GM12878 (cell line): Measurements from ENCODE around the gene GCC2. TPM values are rescaled to one million over a fixed set of nuclear protein-coding genes. Genes with fewer than 3 reads are reported as not detected.

Source experiments
- ATAC-seq: fragments of 200-7000 bp; cut with Tn5 transposase; 3 replicates; pipeline ENCODE4 v1.9.1; 2020; ENCODE audit warnings: mild to moderate bottlenecking, moderate library complexity
- BruUV-seq: library from RNA; stranded (reverse); fragments of 400-500 nt; replicated peaks from 2 replicates; lab custom pipeline; 2021; lab: Mats Ljungman, UMichigan
- CTCF ChIA-PET: fragments of 300-600 bp; sonication (Branson Sonifier 250); formaldehyde crosslinking; extraction: SDS; loops from one replicate; lab custom pipeline; 2021; ENCODE audit warnings: inconsistent platforms; lab: Yijun Ruan, JAX
- POLR2A ChIA-PET: fragments of 350-600 bp; formaldehyde crosslinking; extraction: SDS; loops from one replicate; lab custom pipeline; 2021; ENCODE audit warnings: inconsistent platforms; lab: Charles Lee
- RAD21 ChIA-PET: fragments of 300-600 bp; sonication (Branson Sonifier 250); formaldehyde crosslinking; loops from one replicate; lab custom pipeline; 2023; ENCODE audit warnings: antibody characterized with exemption; ENCODE audit not compliant: unreplicated experiment; lab: Charles Lee
- SMC1A ChIA-PET: fragments of 300-600 bp; sonication (Branson Sonifier 250); formaldehyde crosslinking; loops from one replicate; lab custom pipeline; 2023; ENCODE audit not compliant: unreplicated experiment, uncharacterized antibody; lab: Charles Lee
- DNase-seq: peaks from one replicate; pipeline ENCODE4 v3.0.0-alpha.2; 2011; ENCODE audit warnings: low read depth, low spot score
- FAIRE-seq: peaks from 3 replicates; lab custom pipeline; 2011; peaks lifted over from hg19 to GRCh38; lab: Jason Lieb, UNC
- H2AFZ ChIP-seq: 2 replicates; pipeline ENCODE4 v1.6.0; 2011; ENCODE audit warnings: low read depth, low read length, control low read depth; ENCODE audit not compliant: control insufficient read depth
- H3K27ac ChIP-seq: 2 replicates; pipeline ENCODE4 v1.5.1; 2011; ENCODE audit warnings: control low read depth; ENCODE audit not compliant: control insufficient read depth, insufficient read depth
- H3K27me3 ChIP-seq, 2 experiments: replicated peaks in 1 of 2; 2 replicates each; pipeline versions ENCODE4 v1.6.0 to v1.6.1; 2011; ENCODE audit warnings: low read length in 1 of 2; ENCODE audit not compliant: control insufficient read depth in 2 of 2, insufficient read depth in 2 of 2
- H3K36me3 ChIP-seq, 2 experiments: 2 replicates each; pipeline ENCODE4 v1.5.1; 2011; ENCODE audit warnings: low read length in 1 of 2; ENCODE audit not compliant: control insufficient read depth in 2 of 2, insufficient read depth in 2 of 2
- H3K4me1 ChIP-seq: 2 replicates; pipeline ENCODE4 v1.6.1; 2011; ENCODE audit warnings: mild to moderate bottlenecking, low read length, moderate library complexity, mixed read lengths; ENCODE audit not compliant: control insufficient read depth, insufficient read depth
- H3K4me2 ChIP-seq: 2 replicates; pipeline ENCODE4 v1.6.0; 2011; ENCODE audit warnings: control low read depth; ENCODE audit not compliant: control insufficient read depth, insufficient read depth
- H3K4me3 ChIP-seq: fragments of 200-600 bp; sonication (generic); 2 replicates; pipeline ENCODE4 v1.5.1; 2016
- H3K79me2 ChIP-seq: 2 replicates; pipeline ENCODE4 v1.6.0; 2011; ENCODE audit warnings: low read length; ENCODE audit not compliant: control insufficient read depth, insufficient read depth
- H3K9ac ChIP-seq: 2 replicates; pipeline ENCODE4 v1.8.0; 2011; ENCODE audit warnings: low read length, control low read depth, mixed read lengths; ENCODE audit not compliant: control insufficient read depth, insufficient read depth
- H3K9me3 ChIP-seq: replicated peaks from 3 replicates; pipeline ENCODE4 v1.5.1; 2011; ENCODE audit warnings: mild to moderate bottlenecking, low read length; ENCODE audit not compliant: control insufficient read depth, insufficient read depth
- H4K20me1 ChIP-seq: 2 replicates; pipeline ENCODE4 v1.6.0; 2011; ENCODE audit not compliant: control insufficient read depth, insufficient read depth
- ATF7 ChIP-seq: fragments of 450-650 bp; IDR thresholded peaks from 2 replicates; pipeline ENCODE4 v1.6.1; 2016; ENCODE audit warnings: low read depth, mild to moderate bottlenecking
- BACH1 ChIP-seq: fragments of 450-650 bp; IDR thresholded peaks from 2 replicates; pipeline ENCODE4 v1.6.1; 2017; ENCODE audit warnings: mild to moderate bottlenecking, borderline replicate concordance
- CHD2 ChIP-seq: IDR thresholded peaks from 2 replicates; pipeline ENCODE4 v1.6.1; 2011; ENCODE audit warnings: low read depth, low read length, improper control_type of control experiment, borderline replicate concordance
- E2F4 ChIP-seq: IDR thresholded peaks from 2 replicates; pipeline ENCODE4 v1.6.1; 2012; ENCODE audit warnings: low read depth, low read length, improper control_type of control experiment
- HCFC1 ChIP-seq: fragments of 150-350 bp; IDR thresholded peaks from 2 replicates; pipeline ENCODE4 v1.6.1; 2014; ENCODE audit warnings: low read length
- HDAC2 ChIP-seq: fragments of 200-600 bp; sonication (generic); IDR thresholded peaks from 2 replicates; pipeline ENCODE4 v1.6.1; 2017
- IRF5 ChIP-seq: fragments of 450-650 bp; IDR thresholded peaks from 2 replicates; pipeline ENCODE4 v1.6.1; 2017; ENCODE audit warnings: borderline replicate concordance
- JUNB ChIP-seq: IDR thresholded peaks from 2 replicates; pipeline ENCODE4 v1.6.1; 2016; ENCODE audit warnings: antibody characterized with exemption, mild to moderate bottlenecking
- NFYB ChIP-seq: IDR thresholded peaks from 2 replicates; pipeline ENCODE4 v1.6.1; 2011; ENCODE audit warnings: low read depth, mild to moderate bottlenecking, low read length, improper control_type of control experiment, moderate library complexity; ENCODE audit not compliant: insufficient read depth
- POLR2AphosphoS2 ChIP-seq: IDR thresholded peaks from 2 replicates; pipeline ENCODE4 v1.6.1; 2011; ENCODE audit warnings: low read depth, mild to moderate bottlenecking, low read length, improper control_type of control experiment, moderate library complexity
- SREBF1 ChIP-seq: IDR thresholded peaks from 2 replicates; pipeline ENCODE4 v1.6.1; 2012; ENCODE audit warnings: mild to moderate bottlenecking, low read length
- STAT3 ChIP-seq: IDR thresholded peaks from 2 replicates; pipeline ENCODE4 v1.6.1; 2011; ENCODE audit warnings: low read depth, low read length, improper control_type of control experiment
- TARDBP ChIP-seq: IDR thresholded peaks from 2 replicates; pipeline ENCODE4 v1.6.1; 2016; ENCODE audit warnings: borderline replicate concordance
- ZZZ3 ChIP-seq: IDR thresholded peaks from 2 replicates; pipeline ENCODE4 v1.6.1; 2011; ENCODE audit warnings: low read depth; ENCODE audit not compliant: control insufficient read depth, insufficient read length
- WGBS: methylation state at CpG from one replicate; pipeline ENCODE4 v1.1.6; 2016; ENCODE audit warnings: low lambda C conversion rate; ENCODE audit not compliant: insufficient replicate concordance, insufficient coverage; ENCODE audit errors: missing lambda C conversion rate; 5-methylcytosine and 5-hydroxymethylcytosine counted together
- in situ Hi-C: fragments of 300-500 bp; cut with MboI; formaldehyde crosslinking; loops from 9 replicates; pipeline ENCODE4 v1.14.3; 2018; ENCODE audit warnings: mixed read lengths
- intact Hi-C: fragments of 100-400 bp; cut with micrococcal nuclease; formaldehyde crosslinking; loops from one replicate; pipeline ENCODE4 v1.14.2; 2022; ENCODE audit not compliant: unreplicated experiment
- polyA plus RNA-seq, 11 experiments: library from polyadenylated mRNA; depleted of rRNA in 4 of 11; unstranded in 6 of 11; stranded (reverse) in 5 of 11; fragments of >200 nt; fragmentation: Nextera tagmentation in 4 of 11; fragmentation: Illumina TruSeq in 1 of 11; extraction: Ambion mirVana in 4 of 11; extraction: Trizol in 1 of 11; gene quantifications; 1 replicate in 1 of 11; 2 replicates in 10 of 11; pipeline versions ENCODE4 v1.2.1 to v1.2.3, GENCODE V29; 2011 to 2016; ENCODE audit warnings: inconsistent platforms in 2 of 11, missing spikeins in 2 of 11, low read depth in 1 of 11
- total RNA-seq, 4 experiments: library from RNA; depleted of rRNA in 3 of 4; stranded (reverse); fragments of >200 nt in 3 of 4; fragmentation: Illumina TruSeq in 1 of 4; extraction: Trizol in 1 of 4; gene quantifications; 2 replicates each; pipeline versions ENCODE4 v1.2.1 to v1.2.3, GENCODE V29; 2013 to 2021
- TF ChIP-seq, protein P1 (sequence below): IDR thresholded peaks from 2 replicates; pipeline ENCODE4 v1.6.1; 2012; ENCODE audit warnings: improper control_type of control experiment, low read depth, low read length; ENCODE audit not compliant: insufficient replicate concordance
- TF ChIP-seq, protein P2 (sequence below): IDR thresholded peaks from 2 replicates; pipeline ENCODE4 v1.6.1; 2011; ENCODE audit warnings: mild to moderate bottlenecking, low read depth, low read length, moderate library complexity; ENCODE audit not compliant: insufficient replicate concordance

Gene GCC2
- total and polyA plus RNA-seq, 10 of the 15 experiments (the other 5 are each of a cell fraction or from before 2014, with no cell fraction given): 11.8 to 35.5 (median 25.4) TPM

GRCh38 chr2:108414945-108415344, 34.1 kb upstream of the GCC2 start:
- no peak overlapping the region for H3K4me3 ChIP-seq
- H3K79me2 ChIP-seq: no peaks in the 10 kb centered on the region
- ChIA-PET CTCF (no interaction called here), RAD21 (no interaction called here), POLR2A (no interaction called here), SMC1A (no interaction called here)
- DNase-seq (no peak), ATAC-seq (no peak), FAIRE-seq (no peak)
- no peak overlapping the region for H3K27ac ChIP-seq
- H2AFZ ChIP-seq: no peak overlapping the region
- H3K4me1 ChIP-seq: no peaks in the 10 kb centered on the region
- no peaks in the 10 kb centered on the region for H3K36me3 ChIP-seq
- H3K9me3 ChIP-seq: no peaks in the 10 kb centered on the region
- H3K9ac ChIP-seq: no peak overlapping the region
- in situ Hi-C loops: no loop called here
- no peak overlapping the region for H3K4me2 ChIP-seq
- WGBS: 54% methylated on average over 2 of the region's 2 CpGs
- no TSS peak for BruUV-seq
- no peak for TF ChIP-seq IRF5
- TF ChIP-seq HCFC1: no peak
- TF ChIP-seq NFYB: no peak
- TF ChIP-seq STAT3: no peak
- TF ChIP-seq BACH1: no peak
- TF ChIP-seq, protein P1, sequence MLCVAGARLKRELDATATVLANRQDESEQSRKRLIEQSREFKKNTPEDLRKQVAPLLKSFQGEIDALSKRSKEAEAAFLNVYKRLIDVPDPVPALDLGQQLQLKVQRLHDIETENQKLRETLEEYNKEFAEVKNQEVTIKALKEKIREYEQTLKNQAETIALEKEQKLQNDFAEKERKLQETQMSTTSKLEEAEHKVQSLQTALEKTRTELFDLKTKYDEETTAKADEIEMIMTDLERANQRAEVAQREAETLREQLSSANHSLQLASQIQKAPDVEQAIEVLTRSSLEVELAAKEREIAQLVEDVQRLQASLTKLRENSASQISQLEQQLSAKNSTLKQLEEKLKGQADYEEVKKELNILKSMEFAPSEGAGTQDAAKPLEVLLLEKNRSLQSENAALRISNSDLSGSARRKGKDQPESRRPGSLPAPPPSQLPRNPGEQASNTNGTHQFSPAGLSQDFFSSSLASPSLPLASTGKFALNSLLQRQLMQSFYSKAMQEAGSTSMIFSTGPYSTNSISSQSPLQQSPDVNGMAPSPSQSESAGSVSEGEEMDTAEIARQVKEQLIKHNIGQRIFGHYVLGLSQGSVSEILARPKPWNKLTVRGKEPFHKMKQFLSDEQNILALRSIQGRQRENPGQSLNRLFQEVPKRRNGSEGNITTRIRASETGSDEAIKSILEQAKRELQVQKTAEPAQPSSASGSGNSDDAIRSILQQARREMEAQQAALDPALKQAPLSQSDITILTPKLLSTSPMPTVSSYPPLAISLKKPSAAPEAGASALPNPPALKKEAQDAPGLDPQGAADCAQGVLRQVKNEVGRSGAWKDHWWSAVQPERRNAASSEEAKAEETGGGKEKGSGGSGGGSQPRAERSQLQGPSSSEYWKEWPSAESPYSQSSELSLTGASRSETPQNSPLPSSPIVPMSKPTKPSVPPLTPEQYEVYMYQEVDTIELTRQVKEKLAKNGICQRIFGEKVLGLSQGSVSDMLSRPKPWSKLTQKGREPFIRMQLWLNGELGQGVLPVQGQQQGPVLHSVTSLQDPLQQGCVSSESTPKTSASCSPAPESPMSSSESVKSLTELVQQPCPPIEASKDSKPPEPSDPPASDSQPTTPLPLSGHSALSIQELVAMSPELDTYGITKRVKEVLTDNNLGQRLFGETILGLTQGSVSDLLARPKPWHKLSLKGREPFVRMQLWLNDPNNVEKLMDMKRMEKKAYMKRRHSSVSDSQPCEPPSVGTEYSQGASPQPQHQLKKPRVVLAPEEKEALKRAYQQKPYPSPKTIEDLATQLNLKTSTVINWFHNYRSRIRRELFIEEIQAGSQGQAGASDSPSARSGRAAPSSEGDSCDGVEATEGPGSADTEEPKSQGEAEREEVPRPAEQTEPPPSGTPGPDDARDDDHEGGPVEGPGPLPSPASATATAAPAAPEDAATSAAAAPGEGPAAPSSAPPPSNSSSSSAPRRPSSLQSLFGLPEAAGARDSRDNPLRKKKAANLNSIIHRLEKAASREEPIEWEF: no peak
- TF ChIP-seq, protein P2, sequence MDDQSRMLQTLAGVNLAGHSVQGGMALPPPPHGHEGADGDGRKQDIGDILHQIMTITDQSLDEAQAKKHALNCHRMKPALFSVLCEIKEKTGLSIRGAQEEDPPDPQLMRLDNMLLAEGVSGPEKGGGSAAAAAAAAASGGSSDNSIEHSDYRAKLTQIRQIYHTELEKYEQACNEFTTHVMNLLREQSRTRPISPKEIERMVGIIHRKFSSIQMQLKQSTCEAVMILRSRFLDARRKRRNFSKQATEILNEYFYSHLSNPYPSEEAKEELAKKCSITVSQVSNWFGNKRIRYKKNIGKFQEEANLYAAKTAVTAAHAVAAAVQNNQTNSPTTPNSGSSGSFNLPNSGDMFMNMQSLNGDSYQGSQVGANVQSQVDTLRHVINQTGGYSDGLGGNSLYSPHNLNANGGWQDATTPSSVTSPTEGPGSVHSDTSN: no peak
- no peak for TF ChIP-seq POLR2AphosphoS2
- TF ChIP-seq ATF7: no peak
- no peak for TF ChIP-seq CHD2
- TF ChIP-seq ZZZ3: no peak
- TF ChIP-seq SREBF1: no peak
- no peak for TF ChIP-seq E2F4
- TF ChIP-seq HDAC2: no peak
- TF ChIP-seq TARDBP: no peak
- no peak for TF ChIP-seq JUNB
- no peaks in the 10 kb centered on the region for H3K27me3 ChIP-seq
- intact Hi-C loops: no loop called here
- H4K20me1 ChIP-seq: no peaks in the 10 kb centered on the region
